Measurements from ENCODE around the gene GNL2.
"Not testable (repeated sequence)": the region's sequence is repeated elsewhere in the genome, so short reads cannot be mapped to it uniquely, and the experiment has no call there.

DNA sequence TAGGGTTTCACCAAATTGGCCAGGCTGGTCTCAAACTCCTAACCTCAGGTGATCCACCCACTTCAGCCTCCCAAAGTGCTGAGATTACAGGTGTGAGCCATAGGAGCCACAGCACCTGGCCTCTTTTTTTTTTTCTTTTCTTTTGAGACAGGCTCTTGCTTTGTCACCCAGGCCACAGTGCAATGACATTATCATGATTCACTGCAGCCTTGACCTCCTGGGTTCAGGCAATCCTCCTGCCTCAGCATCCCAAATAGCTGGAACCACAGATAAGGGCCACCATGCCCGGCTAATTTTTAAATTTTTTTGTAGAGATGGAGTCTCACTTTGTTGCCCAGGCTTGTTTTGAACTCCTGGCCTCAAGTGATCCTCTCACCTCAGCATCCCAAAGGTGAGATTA, 65.8 kb downstream of the GNL2 start:
- TF ChIP-seq, protein P1, sequence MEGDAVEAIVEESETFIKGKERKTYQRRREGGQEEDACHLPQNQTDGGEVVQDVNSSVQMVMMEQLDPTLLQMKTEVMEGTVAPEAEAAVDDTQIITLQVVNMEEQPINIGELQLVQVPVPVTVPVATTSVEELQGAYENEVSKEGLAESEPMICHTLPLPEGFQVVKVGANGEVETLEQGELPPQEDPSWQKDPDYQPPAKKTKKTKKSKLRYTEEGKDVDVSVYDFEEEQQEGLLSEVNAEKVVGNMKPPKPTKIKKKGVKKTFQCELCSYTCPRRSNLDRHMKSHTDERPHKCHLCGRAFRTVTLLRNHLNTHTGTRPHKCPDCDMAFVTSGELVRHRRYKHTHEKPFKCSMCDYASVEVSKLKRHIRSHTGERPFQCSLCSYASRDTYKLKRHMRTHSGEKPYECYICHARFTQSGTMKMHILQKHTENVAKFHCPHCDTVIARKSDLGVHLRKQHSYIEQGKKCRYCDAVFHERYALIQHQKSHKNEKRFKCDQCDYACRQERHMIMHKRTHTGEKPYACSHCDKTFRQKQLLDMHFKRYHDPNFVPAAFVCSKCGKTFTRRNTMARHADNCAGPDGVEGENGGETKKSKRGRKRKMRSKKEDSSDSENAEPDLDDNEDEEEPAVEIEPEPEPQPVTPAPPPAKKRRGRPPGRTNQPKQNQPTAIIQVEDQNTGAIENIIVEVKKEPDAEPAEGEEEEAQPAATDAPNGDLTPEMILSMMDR (conservative IDR thresholded peaks at IDR 0.05) = not testable (repeated sequence)
- not testable (repeated sequence) for TF ChIP-seq EZH2 (IDR thresholded peaks at IDR 0.05; ENCODE audit: low read depth)

All from PC-9 (cell line).